ENCODE measurements around the gene RASSF7.

DNA sequence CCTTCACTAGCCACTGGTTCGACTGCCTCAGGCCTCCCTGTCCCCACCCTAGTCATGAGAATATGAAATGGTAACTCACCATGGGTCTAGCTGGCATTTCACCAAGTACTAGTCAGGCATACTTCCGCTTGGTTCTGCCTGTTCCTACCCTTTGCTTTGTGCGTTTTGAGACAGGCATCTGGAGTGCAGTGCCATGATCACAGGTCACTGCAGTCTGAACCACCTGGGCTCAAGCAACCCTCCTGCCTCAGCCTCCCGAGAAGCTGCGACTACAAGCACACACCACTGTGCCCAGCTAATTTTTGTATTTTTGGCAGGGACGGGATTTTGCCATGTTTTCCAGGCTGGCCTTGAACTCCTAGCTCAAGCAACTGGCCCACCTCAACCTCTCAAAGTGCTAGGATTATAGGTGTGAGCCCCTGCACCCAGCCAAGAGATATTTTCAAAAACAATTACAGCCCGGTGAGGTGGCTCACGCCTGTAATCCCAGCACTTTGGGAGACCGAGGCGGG lies 39.5 kb upstream of the RASSF7 start:
- TF ChIP-seq, protein P1, sequence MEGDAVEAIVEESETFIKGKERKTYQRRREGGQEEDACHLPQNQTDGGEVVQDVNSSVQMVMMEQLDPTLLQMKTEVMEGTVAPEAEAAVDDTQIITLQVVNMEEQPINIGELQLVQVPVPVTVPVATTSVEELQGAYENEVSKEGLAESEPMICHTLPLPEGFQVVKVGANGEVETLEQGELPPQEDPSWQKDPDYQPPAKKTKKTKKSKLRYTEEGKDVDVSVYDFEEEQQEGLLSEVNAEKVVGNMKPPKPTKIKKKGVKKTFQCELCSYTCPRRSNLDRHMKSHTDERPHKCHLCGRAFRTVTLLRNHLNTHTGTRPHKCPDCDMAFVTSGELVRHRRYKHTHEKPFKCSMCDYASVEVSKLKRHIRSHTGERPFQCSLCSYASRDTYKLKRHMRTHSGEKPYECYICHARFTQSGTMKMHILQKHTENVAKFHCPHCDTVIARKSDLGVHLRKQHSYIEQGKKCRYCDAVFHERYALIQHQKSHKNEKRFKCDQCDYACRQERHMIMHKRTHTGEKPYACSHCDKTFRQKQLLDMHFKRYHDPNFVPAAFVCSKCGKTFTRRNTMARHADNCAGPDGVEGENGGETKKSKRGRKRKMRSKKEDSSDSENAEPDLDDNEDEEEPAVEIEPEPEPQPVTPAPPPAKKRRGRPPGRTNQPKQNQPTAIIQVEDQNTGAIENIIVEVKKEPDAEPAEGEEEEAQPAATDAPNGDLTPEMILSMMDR (IDR thresholded peaks at IDR 0.05), result no peak
- TF ChIP-seq POLR2A (IDR thresholded peaks at IDR 0.05), result no peak
- TF ChIP-seq POLR2AphosphoS5 (IDR thresholded peaks at IDR 0.05), result no peak
